ENCODE measurements around the gene LDLRAD4. TPM values are rescaled to one million over a fixed set of nuclear protein-coding genes. Genes with fewer than 3 reads are reported as not detected.

LDLRAD4 gene
- total RNA-seq, 1 experiment from 2014 or later = 3.6 TPM

- no peaks in the 10 kb centered on the region for H3K9me3 ChIP-seq (ENCODE audit: low read depth, low read length, poor library complexity, severe bottlenecking)
- CTCF ChIA-PET = no interaction called here
- no peaks in the 10 kb centered on the region for H3K27me3 ChIP-seq (replicated peaks; ENCODE audit: insufficient read depth, low read depth, low read length, poor library complexity)
- H3K27ac ChIP-seq (ENCODE audit: low read depth, low read length, poor library complexity, severe bottlenecking) = no peak overlapping the region
- no peak for TF ChIP-seq CTCF (conservative IDR thresholded peaks at IDR 0.05; ENCODE audit: low read depth, low read length)
- TF ChIP-seq EZH2 (IDR thresholded peaks at IDR 0.05; ENCODE audit: borderline replicate concordance, low read depth, low read length, poor library complexity, severe bottlenecking) = no peak
- no peak overlapping the region for H3K4me3 ChIP-seq (ENCODE audit: low read depth, low read length, poor library complexity, severe bottlenecking)
- no peak for DNase-seq (ENCODE audit: low spot score)
- POLR2A ChIA-PET (ENCODE audit: low non-redundant PET) = no interaction called here
- no peaks in the 10 kb centered on the region for H3K4me1 ChIP-seq (ENCODE audit: insufficient read depth, low read length, poor library complexity, severe bottlenecking)
- H3K36me3 ChIP-seq (ENCODE audit: insufficient read depth, low read length, poor library complexity, severe bottlenecking) = no peaks in the 10 kb centered on the region
- no TSS peak for BruUV-seq (replicated peaks)
- intact Hi-C loops (cut with micrococcal nuclease; ENCODE audit: unreplicated experiment) = no loop called here
Measured at GRCh38 chr18:13477147-13477683, 258.7 kb downstream of the LDLRAD4 start.

GRCh38 chr18:13480571-13481255 is 262.2 kb downstream of the LDLRAD4 start:
- Histone ChIP-seq H3K9me3 (ENCODE audit: low read depth, low read length, poor library complexity, severe bottlenecking) (no peaks in the 10 kb centered on the region), H3K27ac (ENCODE audit: low read depth, low read length, poor library complexity, severe bottlenecking) (no peak overlapping the region), H3K4me1 (ENCODE audit: insufficient read depth, low read length, poor library complexity, severe bottlenecking) (no peaks in the 10 kb centered on the region), H3K36me3 (ENCODE audit: insufficient read depth, low read length, poor library complexity, severe bottlenecking) (no peaks in the 10 kb centered on the region), H3K4me3 (ENCODE audit: low read depth, low read length, poor library complexity, severe bottlenecking) (no peak overlapping the region), H3K27me3 (replicated peaks; ENCODE audit: insufficient read depth, low read depth, low read length, poor library complexity) (no peaks in the 10 kb centered on the region)
- POLR2A ChIA-PET (ENCODE audit: low non-redundant PET) = no interaction called here
- TF ChIP-seq CTCF (conservative IDR thresholded peaks at IDR 0.05; ENCODE audit: low read depth, low read length) (no peak), EZH2 (IDR thresholded peaks at IDR 0.05; ENCODE audit: borderline replicate concordance, low read depth, low read length, poor library complexity, severe bottlenecking) (no peak)
- CTCF ChIA-PET = no interaction called here
- no peak for DNase-seq (ENCODE audit: low spot score)
- intact Hi-C loops (cut with micrococcal nuclease; ENCODE audit: unreplicated experiment) = no loop called here
- no TSS peak for BruUV-seq (replicated peaks)

- H3K4me3 ChIP-seq (ENCODE audit: low read depth, low read length, poor library complexity, severe bottlenecking) = no peak overlapping the region
- ChIA-PET CTCF (no interaction called here), POLR2A (ENCODE audit: low non-redundant PET) (no interaction called here)
- H3K27me3 ChIP-seq (replicated peaks; ENCODE audit: insufficient read depth, low read depth, low read length, poor library complexity) = no peaks in the 10 kb centered on the region
- H3K4me1 ChIP-seq (ENCODE audit: insufficient read depth, low read length, poor library complexity, severe bottlenecking) = no peaks in the 10 kb centered on the region
- no TSS peak for BruUV-seq (replicated peaks)
- no peaks in the 10 kb centered on the region for H3K36me3 ChIP-seq (ENCODE audit: insufficient read depth, low read length, poor library complexity, severe bottlenecking)
- intact Hi-C loops (cut with micrococcal nuclease; ENCODE audit: unreplicated experiment) = no loop called here
- no peak for DNase-seq (ENCODE audit: low spot score)
- no peaks in the 10 kb centered on the region for H3K9me3 ChIP-seq (ENCODE audit: low read depth, low read length, poor library complexity, severe bottlenecking)
- no peak for TF ChIP-seq EZH2 (IDR thresholded peaks at IDR 0.05; ENCODE audit: borderline replicate concordance, low read depth, low read length, poor library complexity, severe bottlenecking)
- no peak for TF ChIP-seq CTCF (conservative IDR thresholded peaks at IDR 0.05; ENCODE audit: low read depth, low read length)
- no peak overlapping the region for H3K27ac ChIP-seq (ENCODE audit: low read depth, low read length, poor library complexity, severe bottlenecking)
Measured at GRCh38 chr18:13481331-13481730, 262.8 kb downstream of the LDLRAD4 start.

All from A673 (cell line).